GM21367 (cell line): ENCODE data around the gene KLF17.

ENCODE experiments used
- ATAC-seq: cut with Tn5 transposase; IDR thresholded peaks from one replicate; pipeline ENCODE4 v1.9.1; 2021; ENCODE audit not compliant: unreplicated experiment

Gene KLF17

GRCh38 chr1:44118682-44119081 is at the start of gene KLF17:
Gene KLF17 (plus strand): TSS chr1:44118821. CDS start chr1:44118908, 87 bp downstream.
- no peak for ATAC-seq

DNA sequence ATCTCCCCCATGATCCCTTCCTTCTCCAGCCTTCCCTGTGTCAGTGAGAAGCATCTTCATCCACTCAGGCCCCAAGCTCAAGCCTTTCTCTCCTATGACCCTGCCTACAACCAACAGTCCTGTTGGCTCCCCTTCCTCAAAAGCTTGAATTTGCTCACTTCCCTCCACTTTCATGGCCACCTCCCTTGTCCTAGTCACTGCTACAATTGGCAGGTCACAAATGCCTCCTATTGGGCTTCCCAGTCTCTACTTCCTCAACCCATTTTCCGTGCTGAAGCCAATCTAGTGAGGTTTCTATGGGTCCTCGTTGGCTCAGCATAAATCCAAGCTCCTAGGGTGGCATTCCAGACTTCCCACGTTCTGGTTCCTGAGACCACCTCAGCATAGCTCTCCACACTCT is 47.2 kb upstream of the KLF17 start:
- no peak for ATAC-seq

DNA sequence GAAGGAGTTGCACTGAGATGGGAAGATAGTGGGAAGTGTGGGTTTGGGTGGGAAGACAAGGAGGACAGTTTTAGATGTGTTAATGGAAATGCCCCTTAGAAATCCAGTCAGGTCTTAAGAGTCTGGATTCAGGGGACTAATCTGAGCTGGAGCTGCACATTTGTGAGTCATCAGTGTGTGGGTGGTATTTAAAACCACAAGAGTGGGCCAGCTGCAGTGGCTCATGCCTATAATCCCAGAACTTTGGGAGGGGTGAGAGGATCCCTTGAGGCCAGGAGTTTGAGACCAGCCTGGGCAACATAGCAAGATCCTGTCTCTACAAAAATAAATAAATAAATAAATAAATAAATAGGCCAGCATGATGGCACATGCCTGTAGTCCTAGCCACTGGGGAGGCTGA is 46.4 kb upstream of the KLF17 start:
- ATAC-seq, result no peak

DNA sequence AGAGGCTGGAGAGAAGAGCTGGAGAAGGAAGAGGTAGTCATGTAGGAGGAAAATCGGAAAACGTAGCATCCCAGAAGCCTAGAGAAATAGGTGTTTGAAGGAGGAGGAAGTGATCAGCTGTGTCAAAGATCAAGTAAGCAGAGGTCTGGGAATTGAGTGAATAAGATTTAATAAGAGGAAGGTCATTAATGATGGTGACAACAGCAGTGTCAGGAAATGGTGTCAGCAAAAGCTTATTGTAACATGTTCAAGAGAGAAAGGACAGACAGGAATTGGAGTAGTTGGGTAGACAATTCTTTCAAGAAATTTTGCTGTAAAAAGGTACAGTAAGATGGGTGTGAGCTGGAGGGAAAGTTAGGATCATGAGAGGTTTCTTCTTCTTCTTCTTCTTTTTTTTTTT is 45.8 kb upstream of the KLF17 start:
- ATAC-seq, result no peak

DNA sequence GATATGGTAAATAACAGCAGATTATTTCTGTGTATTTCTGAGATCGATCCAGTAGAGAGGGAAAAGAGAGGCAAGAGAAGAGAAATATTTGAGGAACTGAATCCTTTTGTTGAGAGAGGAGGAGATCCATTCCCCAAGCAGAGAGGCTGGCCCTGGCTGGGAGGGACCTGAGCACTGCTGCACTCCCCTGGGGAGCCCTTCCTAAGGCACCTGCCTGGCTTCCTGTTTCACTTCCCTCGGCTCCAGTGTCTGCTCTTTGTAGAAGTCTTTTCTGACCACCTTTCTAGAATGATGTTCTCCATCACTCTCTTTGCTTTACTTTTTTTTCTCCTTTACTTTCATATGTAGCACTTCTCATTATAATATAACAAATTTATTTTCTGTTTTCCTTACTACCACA is 45.1 kb upstream of the KLF17 start:
- no peak for ATAC-seq

DNA sequence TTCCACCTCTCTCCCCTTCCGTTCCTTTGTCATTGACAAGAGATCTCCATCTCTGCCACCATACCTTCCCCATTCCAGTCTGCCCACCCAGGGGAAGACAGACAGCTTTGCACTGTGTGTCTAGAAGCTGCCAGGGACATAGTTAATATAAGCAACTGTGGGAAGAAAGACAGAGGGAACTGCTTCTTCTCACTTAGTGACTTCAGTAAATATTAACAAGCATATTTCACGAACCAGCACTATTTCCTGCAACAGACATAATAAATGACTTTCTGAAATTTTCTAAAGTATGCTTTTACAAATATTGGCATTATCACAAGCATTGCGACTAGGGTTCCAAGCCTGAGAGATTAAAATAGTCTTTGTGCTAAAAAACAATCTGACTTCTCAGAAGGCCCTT is 44.2 kb upstream of the KLF17 start:
- no peak for ATAC-seq

DNA sequence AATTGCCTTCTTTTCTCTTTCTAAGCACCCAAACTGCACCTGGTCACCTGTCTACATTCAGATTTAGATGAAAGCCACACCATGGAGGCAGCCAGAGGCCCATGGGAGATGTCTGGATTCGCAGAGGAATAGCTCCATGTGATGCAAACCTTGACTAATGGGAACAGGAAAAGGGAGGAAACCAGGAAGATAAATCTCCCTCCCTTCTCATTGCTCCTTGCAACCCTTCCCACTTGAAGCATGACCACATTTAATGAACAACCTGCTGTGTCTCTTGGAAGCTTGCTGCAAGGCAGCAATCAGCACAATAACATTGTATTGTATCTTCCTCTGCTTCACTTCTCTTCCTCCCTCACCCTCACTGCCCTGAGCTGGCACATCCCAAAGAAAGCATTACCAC is 42.6 kb upstream of the KLF17 start:
- no peak for ATAC-seq

DNA sequence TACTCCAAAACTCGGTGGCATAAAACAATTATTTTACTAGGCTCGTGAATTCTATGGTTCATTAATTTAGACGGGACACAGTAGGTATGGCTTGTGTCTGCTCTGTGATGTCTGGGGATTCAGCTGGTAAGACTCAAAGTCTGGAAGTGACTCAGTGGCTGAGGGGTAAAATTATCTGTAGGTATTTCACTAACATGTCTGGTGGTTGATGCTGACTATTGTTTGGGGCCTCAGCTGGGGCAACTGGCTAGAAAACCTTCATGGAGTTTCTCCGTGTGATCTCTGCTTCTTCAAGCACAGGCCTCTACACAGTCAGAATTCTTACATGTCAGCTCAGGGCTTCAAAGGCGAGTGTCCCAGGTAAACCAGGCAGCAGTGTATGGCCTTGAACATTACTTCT is 41.2 kb upstream of the KLF17 start:
- no peak for ATAC-seq

DNA sequence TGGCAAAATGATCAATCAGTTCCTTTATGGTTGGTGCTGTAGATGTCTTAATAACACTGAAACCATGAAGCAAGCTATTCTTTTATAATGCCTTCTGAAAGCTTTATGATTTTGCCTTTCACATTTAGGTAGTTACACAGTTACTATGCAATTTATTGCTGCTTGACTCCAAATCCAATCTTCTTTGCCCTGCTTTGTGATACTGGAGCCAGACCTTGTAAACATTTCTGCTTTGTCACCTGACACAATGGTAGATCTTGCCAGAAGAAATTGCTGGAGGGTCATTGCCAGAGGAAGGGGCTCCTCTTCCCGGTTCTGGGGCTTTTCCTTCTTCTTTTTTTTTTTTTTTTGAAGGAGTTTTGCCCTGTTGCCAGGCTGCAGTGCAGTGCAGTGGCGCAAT is 40.5 kb upstream of the KLF17 start:
- ATAC-seq, result no peak

DNA sequence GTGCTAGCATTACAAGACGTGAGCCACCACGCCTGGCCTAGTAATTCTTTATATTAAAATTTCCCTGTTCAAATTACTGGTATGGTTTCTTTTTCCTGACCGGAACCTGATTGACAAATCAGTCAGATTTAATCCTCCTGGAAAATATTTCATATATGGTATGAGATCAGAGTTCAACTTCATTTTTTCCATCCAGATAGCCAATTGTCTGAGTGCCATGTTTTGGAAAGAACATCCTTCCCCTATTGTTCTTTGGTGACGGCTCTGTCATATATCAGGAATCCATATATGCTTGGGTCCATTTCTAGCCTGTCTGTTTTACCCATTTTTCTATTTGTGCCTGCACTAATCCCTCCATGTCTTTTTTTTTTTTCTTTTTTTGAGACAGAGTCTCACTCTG is 39.1 kb upstream of the KLF17 start:
- no peak for ATAC-seq

DNA sequence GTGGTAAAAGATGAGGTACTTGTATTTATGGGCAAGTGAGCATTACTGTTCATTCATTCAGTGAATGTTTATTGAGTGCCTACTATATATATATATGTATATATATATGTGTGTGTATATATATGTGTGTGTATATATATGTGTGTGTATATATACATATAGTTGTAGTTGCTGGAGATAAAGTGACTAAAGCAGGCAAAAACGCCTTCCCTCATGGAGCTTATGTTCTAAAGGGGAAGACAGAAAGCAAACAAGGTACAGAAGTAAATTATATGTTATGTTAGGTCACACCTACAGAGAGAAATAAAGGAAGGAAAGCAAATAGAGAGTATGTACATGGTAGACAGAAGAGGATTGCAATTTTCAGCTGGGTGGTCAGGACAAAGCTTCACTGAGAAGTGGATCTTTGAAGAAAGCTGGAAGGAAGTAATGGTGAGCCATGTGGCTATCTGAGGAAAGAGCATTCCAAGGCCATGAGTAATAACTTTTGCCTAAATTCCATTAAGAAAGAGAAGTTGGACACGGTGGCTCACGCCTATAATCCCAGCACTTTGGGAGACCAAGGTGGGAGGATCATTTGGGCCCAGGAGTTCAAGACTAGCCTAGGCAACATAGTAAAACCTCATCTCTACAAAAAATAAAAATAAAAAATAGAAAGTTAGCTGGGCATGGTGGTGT is 33.5 kb upstream of the KLF17 start:
- ATAC-seq, result no peak

DNA sequence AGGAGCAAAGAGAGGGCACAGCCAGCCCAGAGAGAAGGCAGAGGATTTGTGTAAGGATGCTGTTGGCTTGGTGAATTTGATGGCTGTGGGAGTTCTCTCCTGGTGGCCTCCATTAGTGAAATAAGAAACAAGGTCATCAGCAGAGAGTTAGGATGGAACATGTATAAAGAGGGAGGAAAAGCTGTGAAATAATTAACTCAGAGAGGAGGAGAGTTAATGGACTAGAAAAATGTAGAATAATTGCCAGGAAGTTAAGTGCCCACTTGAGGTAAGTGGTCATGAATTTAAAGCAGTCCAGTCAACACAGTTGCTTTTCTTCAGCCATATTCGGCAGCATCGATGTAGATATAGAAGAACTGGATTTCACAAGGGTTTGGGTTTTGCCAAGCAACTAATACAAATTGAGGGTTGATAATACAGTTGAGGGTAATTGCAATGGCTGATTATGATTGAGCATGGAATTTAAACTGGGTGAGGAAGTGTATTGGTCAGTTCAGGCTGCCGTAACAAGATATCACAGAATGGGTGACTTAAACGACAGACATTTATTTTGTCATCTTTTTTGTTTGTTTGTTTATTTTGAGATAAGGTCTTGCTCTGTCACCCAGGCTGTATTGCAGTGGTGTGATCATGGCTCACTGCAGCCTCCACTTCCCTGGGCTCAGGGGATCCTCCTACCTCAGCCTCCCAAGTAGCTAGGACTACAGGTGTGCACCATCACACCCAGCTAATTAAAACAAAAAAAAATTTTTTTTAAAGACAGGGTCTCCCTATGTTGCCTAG is 31.7 kb upstream of the KLF17 start:
- ATAC-seq, result no peak

DNA sequence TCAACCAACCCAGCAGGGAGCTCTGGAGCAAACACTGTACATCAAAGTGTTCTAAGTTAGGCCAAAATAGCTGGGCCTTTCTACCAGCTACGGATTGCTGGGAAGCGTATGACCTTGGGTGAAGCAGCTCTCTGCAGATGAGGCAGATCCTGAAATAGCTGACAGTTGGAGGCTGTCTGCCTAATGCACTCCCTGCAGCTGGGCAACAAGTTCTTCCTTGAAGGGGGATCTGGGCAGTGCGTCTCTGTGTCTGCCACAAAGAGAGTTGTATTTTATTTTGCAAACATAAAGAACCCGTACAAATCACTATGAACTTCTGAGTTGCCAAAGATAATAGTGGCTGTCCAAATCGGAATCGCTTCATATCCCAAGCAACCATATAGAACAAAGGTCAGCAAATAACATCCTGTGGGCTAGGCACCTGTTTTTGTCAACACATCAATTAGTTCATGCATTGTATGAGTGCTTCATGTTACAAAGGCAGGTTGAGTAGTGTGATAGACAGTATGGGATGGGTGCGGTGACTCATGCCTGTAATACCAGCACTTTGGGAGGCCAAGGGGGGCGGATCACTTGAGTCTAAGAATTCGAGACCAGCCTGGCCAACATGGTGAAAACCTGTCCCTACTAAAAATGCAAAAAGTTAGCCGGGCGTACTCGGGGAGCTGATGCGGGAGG is 29.1 kb upstream of the KLF17 start:
- ATAC-seq, result no peak

GRCh38 chr1:44090429-44091252 is 28.0 kb upstream of the KLF17 start:
- no peak for ATAC-seq

- ATAC-seq, result no peak
Observed at GRCh38 chr1:44094047-44094446, 24.6 kb upstream of the KLF17 start.

GRCh38 chr1:44100183-44100868 is 18.3 kb upstream of the KLF17 start:
- no peak for ATAC-seq

GRCh38 chr1:44101328-44101727 is 17.3 kb upstream of the KLF17 start:
- no peak for ATAC-seq

DNA sequence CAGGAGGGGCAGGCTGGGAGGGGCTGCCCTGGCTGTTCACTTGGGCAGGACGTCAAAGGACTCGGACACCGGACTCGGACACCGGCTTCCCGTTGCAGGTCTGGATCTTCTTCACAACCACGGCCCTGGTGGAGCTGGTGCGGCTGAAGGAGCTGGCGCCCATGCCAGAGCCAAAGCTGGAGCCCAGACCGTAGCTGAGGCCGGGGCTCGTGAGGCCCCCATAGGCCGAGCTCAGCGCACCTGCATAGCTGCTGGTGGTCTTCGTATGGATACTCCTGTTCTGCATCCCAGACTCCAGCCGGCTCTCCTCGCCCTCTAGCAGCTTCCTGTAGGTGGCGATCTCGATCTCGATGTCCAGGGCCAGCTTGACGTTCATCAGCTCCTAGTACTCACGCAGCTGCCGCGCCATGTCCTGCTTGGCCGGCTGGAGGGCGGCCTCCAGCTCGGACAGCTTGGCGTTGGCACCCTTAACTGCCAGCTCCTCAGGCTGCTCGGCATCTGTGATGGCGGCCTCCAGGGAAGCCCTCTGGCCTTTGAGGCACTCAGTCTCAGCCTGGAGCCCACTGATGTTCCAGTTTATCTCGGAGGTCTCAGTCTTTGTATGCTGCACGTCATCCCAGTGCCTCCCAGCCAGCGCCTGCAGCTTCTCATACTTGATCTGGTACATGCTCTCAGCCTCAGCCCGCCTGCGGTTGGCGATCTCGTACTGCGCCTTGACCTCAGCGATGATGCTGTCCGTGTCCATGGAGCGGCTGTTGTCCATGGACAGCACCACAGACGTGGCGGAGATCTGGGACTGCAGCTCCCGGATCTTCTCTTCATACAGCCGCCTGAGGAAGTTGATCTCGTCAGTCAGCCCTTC is 15.1 kb upstream of the KLF17 start:
- ATAC-seq, result no peak

GRCh38 chr1:44105810-44106209 is 12.8 kb upstream of the KLF17 start:
- no peak for ATAC-seq

- no peak for ATAC-seq
Observed at GRCh38 chr1:44108241-44108640, 10.4 kb upstream of the KLF17 start.
